HEK293 (cell line): ENCODE measurements around the gene CACNA1C.

Experiments
- CTCF ChIA-PET: fragments of 350-600 bp; formaldehyde crosslinking; extraction: SDS; loops from one replicate; lab custom pipeline; 2021; ENCODE audit warnings: antibody characterized with exemption; lab: Yijun Ruan, JAX
- POLR2A ChIA-PET: fragments of 300-600 bp; formaldehyde crosslinking; extraction: SDS; loops from one replicate; lab custom pipeline; 2020; ENCODE audit warnings: antibody characterized with exemption, inconsistent platforms; lab: Yijun Ruan, JAX
- H3K27ac ChIP-seq: fragments of 200-500 bp; sonication (Bioruptor generic); 2 replicates; pipeline ENCODE4 v1.5.1; 2014; ENCODE audit warnings: low read depth, low read length, control low read depth, inconsistent platforms; ENCODE audit errors: extremely low read depth
- H3K36me3 ChIP-seq, 2 experiments: fragments of 200-500 bp in 1 of 2; sonication (Bioruptor generic) in 1 of 2; 1 replicate in 1 of 2; 2 replicates in 1 of 2; pipeline ENCODE4 v1.5.1; 2014 to 2017; ENCODE audit warnings: inconsistent platforms in 2 of 2, low read length in 2 of 2; ENCODE audit not compliant: control insufficient read depth in 2 of 2, insufficient read depth in 1 of 2
- H3K4me1 ChIP-seq: fragments of 200-500 bp; sonication (Bioruptor generic); 2 replicates; pipeline ENCODE4 v1.5.1; 2014; ENCODE audit warnings: mild to moderate bottlenecking, low read length, inconsistent platforms; ENCODE audit not compliant: control insufficient read depth, insufficient read depth
- H3K4me3 ChIP-seq: 2 replicates; pipeline ENCODE4 v1.5.1; 2011; ENCODE audit warnings: low read depth, mild to moderate bottlenecking, control low read depth, low read length, moderate library complexity
- H3K9me3 ChIP-seq: fragments of 200-500 bp; sonication (Bioruptor generic); 2 replicates; pipeline ENCODE4 v1.5.1; 2014; ENCODE audit warnings: low read depth, low read length, inconsistent platforms; ENCODE audit not compliant: control insufficient read depth, insufficient read depth
- HOXA7 ChIP-seq: sonication (generic); formaldehyde crosslinking; IDR thresholded peaks from 2 replicates; pipeline ENCODE4 v1.8.1; 2022; ENCODE audit warnings: missing genetic modification reagents, borderline replicate concordance
- MYNN ChIP-seq: fragments of 450-650 bp; formaldehyde crosslinking; IDR thresholded peaks from 2 replicates; pipeline ENCODE4 v1.5.1; 2016; ENCODE audit warnings: missing biosample characterization, missing genetic modification characterization, borderline replicate concordance
- MZF1 ChIP-seq: fragments of 450-650 bp; formaldehyde crosslinking; IDR thresholded peaks from 2 replicates; pipeline ENCODE4 v1.5.1; 2017; ENCODE audit warnings: missing biosample characterization, missing genetic modification characterization, borderline replicate concordance
- PATZ1 ChIP-seq: fragments of 450-650 bp; formaldehyde crosslinking; IDR thresholded peaks from 2 replicates; pipeline ENCODE4 v1.5.1; 2016; ENCODE audit warnings: missing biosample characterization, missing genetic modification characterization
- TCF7L2 ChIP-seq: IDR thresholded peaks from 2 replicates; pipeline ENCODE4 v1.6.1; 2011; ENCODE audit warnings: low read depth, mild to moderate bottlenecking, inconsistent platforms, low read length, moderate library complexity, borderline replicate concordance
- ZBTB8A ChIP-seq: fragments of 450-650 bp; formaldehyde crosslinking; IDR thresholded peaks from 2 replicates; pipeline ENCODE4 v1.5.1; 2016; ENCODE audit warnings: missing biosample characterization, missing genetic modification characterization
- ZNF140 ChIP-seq: fragments of 450-650 bp; formaldehyde crosslinking; IDR thresholded peaks from 2 replicates; pipeline ENCODE4 v1.5.1; 2016; ENCODE audit warnings: missing biosample characterization, missing genetic modification characterization
- ZNF169 ChIP-seq: fragments of 450-650 bp; formaldehyde crosslinking; IDR thresholded peaks from 2 replicates; pipeline ENCODE4 v1.5.1; 2016; ENCODE audit warnings: missing biosample characterization, missing genetic modification characterization
- ZNF174 ChIP-seq: fragments of 450-650 bp; formaldehyde crosslinking; IDR thresholded peaks from 2 replicates; pipeline ENCODE4 v1.5.0; 2017; ENCODE audit warnings: missing biosample characterization, mild to moderate bottlenecking, missing genetic modification characterization
- ZNF24 ChIP-seq: fragments of 450-650 bp; formaldehyde crosslinking; IDR thresholded peaks from 2 replicates; pipeline ENCODE4 v1.5.1; 2016; ENCODE audit warnings: missing biosample characterization, missing genetic modification characterization
- ZNF248 ChIP-seq: fragments of 450-650 bp; formaldehyde crosslinking; IDR thresholded peaks from 2 replicates; pipeline ENCODE4 v1.5.1; 2017; ENCODE audit warnings: missing biosample characterization, missing genetic modification characterization
- ZNF335 ChIP-seq: fragments of 450-650 bp; formaldehyde crosslinking; conservative IDR thresholded peaks from 2 replicates; pipeline ENCODE4 v1.5.1; 2016; ENCODE audit warnings: missing biosample characterization, missing genetic modification characterization
- ZNF391 ChIP-seq: fragments of 450-650 bp; formaldehyde crosslinking; IDR thresholded peaks from 2 replicates; pipeline ENCODE4 v1.5.1; 2016; ENCODE audit warnings: low read depth, missing biosample characterization, missing genetic modification characterization, borderline replicate concordance
- ZNF677 ChIP-seq: fragments of 450-650 bp; IDR thresholded peaks from 2 replicates; pipeline ENCODE4 v1.5.0; 2018; ENCODE audit warnings: missing biosample characterization, mild to moderate bottlenecking, missing genetic modification characterization, moderate library complexity
- ZNF747 ChIP-seq: fragments of 450-650 bp; formaldehyde crosslinking; IDR thresholded peaks from 2 replicates; pipeline ENCODE4 v1.5.1; 2016; ENCODE audit warnings: missing biosample characterization, missing genetic modification characterization
- TF ChIP-seq, protein P1 (sequence below): fragments of 450-650 bp; formaldehyde crosslinking; IDR thresholded peaks from 2 replicates; pipeline ENCODE4 v1.5.1; 2016; ENCODE audit warnings: missing biosample characterization, missing genetic modification characterization
- TF ChIP-seq, protein P2 (sequence below): fragments of 450-650 bp; formaldehyde crosslinking; IDR thresholded peaks from 2 replicates; pipeline ENCODE4 v1.5.1; 2016; ENCODE audit warnings: missing biosample characterization, missing genetic modification characterization, borderline replicate concordance
- TF ChIP-seq, protein P3 (sequence below): fragments of 450-650 bp; formaldehyde crosslinking; IDR thresholded peaks from 2 replicates; pipeline ENCODE4 v1.5.1; 2016; ENCODE audit warnings: missing biosample characterization, missing genetic modification characterization

Gene CACNA1C

GRCh38 chr12:2118481-2119255, 65.9 kb downstream of the CACNA1C start:
- ChIA-PET CTCF (no interaction called here), POLR2A (no interaction called here)
- Histone ChIP-seq H3K36me3 (no peaks in the 10 kb centered on the region), H3K27ac (no peak overlapping the region), H3K4me3 (no peak overlapping the region), H3K9me3 (no peaks in the 10 kb centered on the region), H3K4me1 (no peaks in the 10 kb centered on the region)
- TF ChIP-seq PATZ1 (tag by site-specific recombination): no peak
- no peak for TF ChIP-seq HOXA7 (CRISPR knock-in tag)
- TF ChIP-seq ZNF24: no peak
- no peak for TF ChIP-seq MZF1
- no peak for TF ChIP-seq ZNF174 (tag by site-specific recombination)
- TF ChIP-seq ZNF248: no peak
- no peak for TF ChIP-seq ZNF169
- no peak for TF ChIP-seq TCF7L2
- TF ChIP-seq, protein P1, sequence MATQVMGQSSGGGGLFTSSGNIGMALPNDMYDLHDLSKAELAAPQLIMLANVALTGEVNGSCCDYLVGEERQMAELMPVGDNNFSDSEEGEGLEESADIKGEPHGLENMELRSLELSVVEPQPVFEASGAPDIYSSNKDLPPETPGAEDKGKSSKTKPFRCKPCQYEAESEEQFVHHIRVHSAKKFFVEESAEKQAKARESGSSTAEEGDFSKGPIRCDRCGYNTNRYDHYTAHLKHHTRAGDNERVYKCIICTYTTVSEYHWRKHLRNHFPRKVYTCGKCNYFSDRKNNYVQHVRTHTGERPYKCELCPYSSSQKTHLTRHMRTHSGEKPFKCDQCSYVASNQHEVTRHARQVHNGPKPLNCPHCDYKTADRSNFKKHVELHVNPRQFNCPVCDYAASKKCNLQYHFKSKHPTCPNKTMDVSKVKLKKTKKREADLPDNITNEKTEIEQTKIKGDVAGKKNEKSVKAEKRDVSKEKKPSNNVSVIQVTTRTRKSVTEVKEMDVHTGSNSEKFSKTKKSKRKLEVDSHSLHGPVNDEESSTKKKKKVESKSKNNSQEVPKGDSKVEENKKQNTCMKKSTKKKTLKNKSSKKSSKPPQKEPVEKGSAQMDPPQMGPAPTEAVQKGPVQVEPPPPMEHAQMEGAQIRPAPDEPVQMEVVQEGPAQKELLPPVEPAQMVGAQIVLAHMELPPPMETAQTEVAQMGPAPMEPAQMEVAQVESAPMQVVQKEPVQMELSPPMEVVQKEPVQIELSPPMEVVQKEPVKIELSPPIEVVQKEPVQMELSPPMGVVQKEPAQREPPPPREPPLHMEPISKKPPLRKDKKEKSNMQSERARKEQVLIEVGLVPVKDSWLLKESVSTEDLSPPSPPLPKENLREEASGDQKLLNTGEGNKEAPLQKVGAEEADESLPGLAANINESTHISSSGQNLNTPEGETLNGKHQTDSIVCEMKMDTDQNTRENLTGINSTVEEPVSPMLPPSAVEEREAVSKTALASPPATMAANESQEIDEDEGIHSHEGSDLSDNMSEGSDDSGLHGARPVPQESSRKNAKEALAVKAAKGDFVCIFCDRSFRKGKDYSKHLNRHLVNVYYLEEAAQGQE (tag by site-specific recombination): no peak
- no peak for TF ChIP-seq ZNF335
- no peak for TF ChIP-seq ZNF391 (tag by site-specific recombination)
- TF ChIP-seq, protein P2, sequence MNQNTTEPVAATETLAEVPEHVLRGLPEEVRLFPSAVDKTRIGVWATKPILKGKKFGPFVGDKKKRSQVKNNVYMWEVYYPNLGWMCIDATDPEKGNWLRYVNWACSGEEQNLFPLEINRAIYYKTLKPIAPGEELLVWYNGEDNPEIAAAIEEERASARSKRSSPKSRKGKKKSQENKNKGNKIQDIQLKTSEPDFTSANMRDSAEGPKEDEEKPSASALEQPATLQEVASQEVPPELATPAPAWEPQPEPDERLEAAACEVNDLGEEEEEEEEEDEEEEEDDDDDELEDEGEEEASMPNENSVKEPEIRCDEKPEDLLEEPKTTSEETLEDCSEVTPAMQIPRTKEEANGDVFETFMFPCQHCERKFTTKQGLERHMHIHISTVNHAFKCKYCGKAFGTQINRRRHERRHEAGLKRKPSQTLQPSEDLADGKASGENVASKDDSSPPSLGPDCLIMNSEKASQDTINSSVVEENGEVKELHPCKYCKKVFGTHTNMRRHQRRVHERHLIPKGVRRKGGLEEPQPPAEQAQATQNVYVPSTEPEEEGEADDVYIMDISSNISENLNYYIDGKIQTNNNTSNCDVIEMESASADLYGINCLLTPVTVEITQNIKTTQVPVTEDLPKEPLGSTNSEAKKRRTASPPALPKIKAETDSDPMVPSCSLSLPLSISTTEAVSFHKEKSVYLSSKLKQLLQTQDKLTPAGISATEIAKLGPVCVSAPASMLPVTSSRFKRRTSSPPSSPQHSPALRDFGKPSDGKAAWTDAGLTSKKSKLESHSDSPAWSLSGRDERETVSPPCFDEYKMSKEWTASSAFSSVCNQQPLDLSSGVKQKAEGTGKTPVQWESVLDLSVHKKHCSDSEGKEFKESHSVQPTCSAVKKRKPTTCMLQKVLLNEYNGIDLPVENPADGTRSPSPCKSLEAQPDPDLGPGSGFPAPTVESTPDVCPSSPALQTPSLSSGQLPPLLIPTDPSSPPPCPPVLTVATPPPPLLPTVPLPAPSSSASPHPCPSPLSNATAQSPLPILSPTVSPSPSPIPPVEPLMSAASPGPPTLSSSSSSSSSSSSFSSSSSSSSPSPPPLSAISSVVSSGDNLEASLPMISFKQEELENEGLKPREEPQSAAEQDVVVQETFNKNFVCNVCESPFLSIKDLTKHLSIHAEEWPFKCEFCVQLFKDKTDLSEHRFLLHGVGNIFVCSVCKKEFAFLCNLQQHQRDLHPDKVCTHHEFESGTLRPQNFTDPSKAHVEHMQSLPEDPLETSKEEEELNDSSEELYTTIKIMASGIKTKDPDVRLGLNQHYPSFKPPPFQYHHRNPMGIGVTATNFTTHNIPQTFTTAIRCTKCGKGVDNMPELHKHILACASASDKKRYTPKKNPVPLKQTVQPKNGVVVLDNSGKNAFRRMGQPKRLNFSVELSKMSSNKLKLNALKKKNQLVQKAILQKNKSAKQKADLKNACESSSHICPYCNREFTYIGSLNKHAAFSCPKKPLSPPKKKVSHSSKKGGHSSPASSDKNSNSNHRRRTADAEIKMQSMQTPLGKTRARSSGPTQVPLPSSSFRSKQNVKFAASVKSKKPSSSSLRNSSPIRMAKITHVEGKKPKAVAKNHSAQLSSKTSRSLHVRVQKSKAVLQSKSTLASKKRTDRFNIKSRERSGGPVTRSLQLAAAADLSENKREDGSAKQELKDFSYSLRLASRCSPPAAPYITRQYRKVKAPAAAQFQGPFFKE (tag by site-specific recombination): no peak
- TF ChIP-seq ZNF140 (tag by site-specific recombination): no peak
- TF ChIP-seq ZBTB8A (tag by site-specific recombination): no peak
- TF ChIP-seq MYNN (tag by site-specific recombination): no peak
- no peak for TF ChIP-seq ZNF677
- no peak for TF ChIP-seq ZNF747 (tag by site-specific recombination)
- TF ChIP-seq, protein P3, sequence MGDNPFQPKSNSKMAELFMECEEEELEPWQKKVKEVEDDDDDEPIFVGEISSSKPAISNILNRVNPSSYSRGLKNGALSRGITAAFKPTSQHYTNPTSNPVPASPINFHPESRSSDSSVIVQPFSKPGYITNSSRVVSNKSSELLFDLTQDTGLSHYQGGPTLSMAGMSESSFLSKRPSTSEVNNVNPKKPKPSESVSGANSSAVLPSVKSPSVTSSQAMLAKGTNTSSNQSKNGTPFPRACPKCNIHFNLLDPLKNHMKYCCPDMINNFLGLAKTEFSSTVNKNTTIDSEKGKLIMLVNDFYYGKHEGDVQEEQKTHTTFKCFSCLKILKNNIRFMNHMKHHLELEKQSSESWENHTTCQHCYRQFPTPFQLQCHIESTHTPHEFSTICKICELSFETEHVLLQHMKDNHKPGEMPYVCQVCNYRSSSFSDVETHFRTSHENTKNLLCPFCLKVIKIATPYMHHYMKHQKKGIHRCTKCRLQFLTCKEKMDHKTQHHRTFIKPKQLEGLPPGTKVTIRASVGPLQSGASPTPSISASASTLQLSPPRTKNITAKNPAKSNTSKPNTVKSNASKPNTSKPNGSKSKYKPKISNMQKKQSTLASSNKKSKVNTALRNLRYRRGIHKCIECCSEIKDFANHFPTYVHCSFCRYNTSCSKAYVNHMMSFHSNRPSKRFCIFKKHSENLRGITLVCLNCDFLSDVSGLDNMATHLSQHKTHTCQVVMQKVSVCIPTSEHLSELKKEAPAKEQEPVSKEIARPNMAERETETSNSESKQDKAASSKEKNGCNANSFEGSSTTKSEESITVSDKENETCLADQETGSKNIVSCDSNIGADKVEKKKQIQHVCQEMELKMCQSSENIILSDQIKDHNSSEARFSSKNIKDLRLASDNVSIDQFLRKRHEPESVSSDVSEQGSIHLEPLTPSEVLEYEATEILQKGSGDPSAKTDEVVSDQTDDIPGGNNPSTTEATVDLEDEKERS: no peak
